ENCODE results near the gene AGPAT1.

The AGPAT1 gene

DNA sequence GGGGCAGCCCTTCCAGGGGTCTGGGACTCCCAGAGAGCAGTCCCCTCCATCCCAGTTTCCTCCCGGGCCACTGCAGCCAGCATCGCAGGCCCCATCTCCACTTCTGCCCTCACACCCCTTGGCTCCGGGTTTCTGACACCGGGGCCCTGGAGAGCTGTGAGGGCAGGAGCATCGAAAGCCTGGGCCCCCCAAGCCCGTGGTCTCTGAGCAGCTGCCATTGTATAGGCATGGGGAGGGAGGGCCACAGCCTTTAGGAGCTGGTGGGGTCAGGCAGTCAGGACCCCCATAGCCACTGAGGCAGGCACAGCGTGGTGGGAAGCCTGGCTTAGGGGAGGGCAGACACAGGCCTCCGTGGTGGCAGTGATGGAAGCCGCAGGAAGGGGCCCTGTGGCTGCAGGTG lies 26.3 kb upstream of the AGPAT1 start:
- H3K9me3 ChIP-seq = no peaks in the 10 kb centered on the region
- H3K27me3 ChIP-seq = peaks cover 34% of the 10 kb centered on the region
- no peak overlapping the region for H3K4me3 ChIP-seq (ENCODE audit: low read depth in 1 of 2, low read length in 1 of 2)
- no peak overlapping the region for H3K27ac ChIP-seq
- H3K36me3 ChIP-seq = no peaks in the 10 kb centered on the region
- H3K4me1 ChIP-seq (ENCODE audit: control insufficient read depth in 1 of 2, insufficient read depth in 1 of 2, low read depth in 1 of 2, low read length in 1 of 2) = peaks cover 4 to 6% of the 10 kb centered on the region in 2 experiments
- no peak for TF ChIP-seq CTCF (IDR thresholded peaks at IDR 0.05)

GRCh38 chr6:32200711-32201475 lies 25.0 kb upstream of the AGPAT1 start:
- peaks cover 16 to 18% of the 10 kb centered on the region in 2 experiments for H3K4me1 ChIP-seq (ENCODE audit: control insufficient read depth in 1 of 2, insufficient read depth in 1 of 2, low read depth in 1 of 2, low read length in 1 of 2)
- no peak overlapping the region for H3K4me3 ChIP-seq (ENCODE audit: low read depth in 1 of 2, low read length in 1 of 2)
- H3K36me3 ChIP-seq = no peaks in the 10 kb centered on the region
- peaks cover 31% of the 10 kb centered on the region for H3K27me3 ChIP-seq
- H3K9me3 ChIP-seq = no peaks in the 10 kb centered on the region
- no peak for TF ChIP-seq CTCF (IDR thresholded peaks at IDR 0.05)
- H3K27ac ChIP-seq = no peak overlapping the region

DNA sequence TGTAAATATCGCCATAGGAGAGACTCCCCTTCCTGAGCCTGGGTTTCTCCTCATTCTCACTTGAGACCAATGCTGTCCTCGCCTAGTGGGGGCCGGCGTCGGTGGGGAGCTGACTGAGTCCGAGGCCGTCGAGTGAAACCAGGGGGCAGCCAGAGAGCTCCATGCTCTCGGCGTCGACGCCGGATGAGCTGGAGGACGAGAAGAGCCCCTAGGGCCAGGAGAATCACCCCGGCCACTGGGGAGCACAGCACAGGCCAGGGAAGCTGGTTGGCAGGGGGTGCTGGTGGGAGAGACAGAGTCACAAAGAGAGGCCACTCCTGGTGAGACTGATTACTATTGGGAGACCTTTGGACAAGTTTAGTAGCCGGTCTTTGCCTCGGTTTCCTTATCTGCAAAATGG lies 23.0 kb upstream of the AGPAT1 start:
- Histone ChIP-seq H3K4me3 (ENCODE audit: low read depth in 1 of 2, low read length in 1 of 2) (no peak overlapping the region), H3K9me3 (no peaks in the 10 kb centered on the region), H3K27ac (no peak overlapping the region), H3K36me3 (no peaks in the 10 kb centered on the region), H3K27me3 (peaks cover 14% of the 10 kb centered on the region), H3K4me1 (ENCODE audit: control insufficient read depth in 1 of 2, insufficient read depth in 1 of 2, low read depth in 1 of 2, low read length in 1 of 2) (peaks cover 32% of the 10 kb centered on the region in 2 experiments)
- no peak for TF ChIP-seq CTCF (IDR thresholded peaks at IDR 0.05)

GRCh38 chr6:32198345-32198696 lies 22.4 kb upstream of the AGPAT1 start:
- Histone ChIP-seq H3K27ac (no peak overlapping the region), H3K36me3 (no peaks in the 10 kb centered on the region), H3K27me3 (peaks cover 9% of the 10 kb centered on the region), H3K4me3 (ENCODE audit: low read depth in 1 of 2, low read length in 1 of 2) (no peak overlapping the region), H3K4me1 (ENCODE audit: control insufficient read depth in 1 of 2, insufficient read depth in 1 of 2, low read depth in 1 of 2, low read length in 1 of 2) (peaks cover 37 to 38% of the 10 kb centered on the region in 2 experiments), H3K9me3 (no peaks in the 10 kb centered on the region)
- TF ChIP-seq CTCF (IDR thresholded peaks at IDR 0.05) = no peak

- H3K9me3 ChIP-seq = no peaks in the 10 kb centered on the region
- peaks cover 8% of the 10 kb centered on the region for H3K27me3 ChIP-seq
- TF ChIP-seq CTCF (IDR thresholded peaks at IDR 0.05) = peak; percentile 55
- H3K4me1 ChIP-seq (ENCODE audit: control insufficient read depth in 1 of 2, insufficient read depth in 1 of 2, low read depth in 1 of 2, low read length in 1 of 2) = peaks cover 43% of the 10 kb centered on the region in 2 experiments
- H3K27ac ChIP-seq = peak overlapping the region; percentile 95
- no peaks in the 10 kb centered on the region for H3K36me3 ChIP-seq
- peak overlapping the region; percentile 84 to 96 for H3K4me3 ChIP-seq (ENCODE audit: low read depth in 1 of 2, low read length in 1 of 2)
Observed at GRCh38 chr6:32196682-32197616, 21.1 kb upstream of the AGPAT1 start.

Data from neutrophil (primary cell).